ENCODE results near the gene DBI.
"Not testable (repeated sequence)": the region's sequence is repeated elsewhere in the genome, so short reads cannot be mapped to it uniquely, and the experiment has no call there.

DNA sequence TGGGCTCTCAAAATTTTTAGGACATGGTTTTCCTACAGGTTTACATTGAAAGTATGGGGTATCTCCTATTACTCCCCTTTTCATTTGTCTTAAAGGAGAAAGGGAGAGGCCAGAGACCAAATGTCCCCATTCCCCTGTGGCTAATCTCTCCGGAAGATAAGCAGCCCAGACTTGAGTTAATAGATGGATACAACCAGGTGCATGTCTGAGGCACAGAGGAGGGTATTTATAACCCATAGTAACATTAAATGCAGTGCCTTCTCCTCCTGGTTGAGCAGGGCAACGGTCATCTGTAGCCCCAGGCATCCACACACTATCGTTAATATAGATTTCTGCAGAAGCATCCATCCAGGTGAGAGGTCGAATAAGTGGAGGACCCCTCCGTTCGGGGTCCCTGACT lies 9.6 kb downstream of the DBI start:
- TF ChIP-seq RAD21 (conservative IDR thresholded peaks at IDR 0.05 in 1 of 2, IDR thresholded peaks at IDR 0.05 in 1 of 2); POLR2A (IDR thresholded peaks at IDR 0.05; ENCODE audit: low read length); CHD2 (IDR thresholded peaks at IDR 0.05; ENCODE audit: low read length, partially characterized antibody); EP300 (IDR thresholded peaks at IDR 0.05); TP53 (CRISPR knock-in tag; IDR thresholded peaks at IDR 0.05); REST (IDR thresholded peaks at IDR 0.05); CTCF (IDR thresholded peaks at IDR 0.05): not testable (repeated sequence)
